OCI-LY3 (cell line): ENCODE measurements around the gene MAP2K4.

ENCODE experiments used
- H2AFZ ChIP-seq: fragments of 200-600, 300-600 bp; shearing (Covaris generic); 2 replicates; pipeline ENCODE4 v1.6.0; 2014; ENCODE audit warnings: antibody characterized with exemption, low read depth, low read length
- H3K27ac ChIP-seq: fragments of 200-600, 300-600 bp; sonication (generic); 2 replicates; pipeline ENCODE4 v1.5.1; 2014; ENCODE audit warnings: mild to moderate bottlenecking, low read length, moderate library complexity, mixed read lengths
- H3K27me3 ChIP-seq: fragments of 200-600, 300-600 bp; sonication (generic); 2 replicates; pipeline ENCODE4 v1.6.1; 2014; ENCODE audit warnings: low read depth, low read length, mixed read lengths
- H3K36me3 ChIP-seq: fragments of 200-600, 300-600 bp; sonication (generic); replicated peaks from 2 replicates; pipeline ENCODE3; 2014; ENCODE audit warnings: low read depth, low read length, mixed read lengths
- H3K4me1 ChIP-seq: fragments of 300-600, 200-600 bp; sonication (generic); 2 replicates; pipeline ENCODE4 v1.6.1; 2014; ENCODE audit warnings: low read length, mixed read lengths
- H3K4me2 ChIP-seq: fragments of 200-600, 300-600 bp; sonication (generic); 2 replicates; pipeline ENCODE4 v1.6.1; 2014; ENCODE audit warnings: low read length, mixed read lengths
- H3K4me3 ChIP-seq: fragments of 300-600, 200-600 bp; sonication (generic); 2 replicates; pipeline ENCODE4 v1.5.1; 2014; ENCODE audit warnings: antibody characterized with exemption, mild to moderate bottlenecking, low read length, moderate library complexity
- H3K79me2 ChIP-seq: fragments of 300-600, 200-600 bp; shearing (Covaris generic); 2 replicates; pipeline ENCODE4 v1.6.1; 2014; ENCODE audit warnings: mild to moderate bottlenecking, low read length, mixed read lengths
- H3K9ac ChIP-seq: fragments of 300-600, 200-600 bp; shearing (Covaris generic); 2 replicates; pipeline ENCODE4 v1.6.0; 2014; ENCODE audit warnings: mild to moderate bottlenecking, low read length, moderate library complexity
- H3K9me3 ChIP-seq: fragments of 200-600, 300-600 bp; shearing (Covaris generic); 2 replicates; pipeline ENCODE4 v1.6.1; 2014; ENCODE audit warnings: low read length, mixed read lengths; ENCODE audit not compliant: insufficient read depth
- H4K20me1 ChIP-seq: fragments of 200-600, 300-600 bp; sonication (generic); 2 replicates; pipeline ENCODE4 v1.6.1; 2016; ENCODE audit warnings: low read length, mixed read lengths; ENCODE audit not compliant: insufficient read depth
- CTCF ChIP-seq: fragments of 200-600, 300-600 bp; sonication (generic); IDR thresholded peaks from 2 replicates; pipeline ENCODE4 v1.5.1; 2014; ENCODE audit warnings: antibody characterized with exemption, low read length, low read depth
- EZH2phosphoT487 ChIP-seq: fragments of 200-600 bp; shearing (Covaris generic); IDR thresholded peaks from 2 replicates; pipeline ENCODE4 v1.6.1; 2018; ENCODE audit warnings: antibody characterized with exemption, mixed run types, low read depth

The MAP2K4 gene

DNA sequence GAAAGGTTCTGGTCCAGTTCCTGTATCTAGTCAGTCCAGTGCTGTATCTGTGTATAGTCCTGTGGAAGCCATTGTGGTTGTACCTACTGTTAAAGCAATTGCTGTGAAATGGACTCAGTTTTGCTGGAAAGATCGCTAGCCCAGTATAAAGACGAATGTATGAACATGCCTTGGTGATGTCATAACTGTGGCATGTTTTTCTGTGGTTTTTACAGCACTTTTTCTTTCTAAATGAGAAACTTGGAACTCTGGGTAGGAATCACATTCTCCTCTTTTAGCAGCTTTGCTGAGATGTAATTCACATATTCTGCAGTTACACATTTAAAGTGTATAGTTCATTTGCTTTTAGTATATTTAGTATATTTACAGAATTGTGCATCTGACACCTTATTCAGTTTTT lies 58.1 kb downstream of the MAP2K4 start:
- no peak for TF ChIP-seq CTCF
- H3K36me3 ChIP-seq, result peaks cover 5% of the 10 kb centered on the region
- H3K9ac ChIP-seq, result no peak overlapping the region
- no peaks in the 10 kb centered on the region for H3K79me2 ChIP-seq
- no peak overlapping the region for H2AFZ ChIP-seq
- H3K27me3 ChIP-seq, result no peaks in the 10 kb centered on the region
- H3K4me1 ChIP-seq, result no peaks in the 10 kb centered on the region
- no peaks in the 10 kb centered on the region for H3K9me3 ChIP-seq
- no peak overlapping the region for H3K4me2 ChIP-seq
- no peak overlapping the region for H3K4me3 ChIP-seq
- 0 out of 2 replicates have a peak, but pooled peaks cover 4% of the 10 kb centered on the region for H4K20me1 ChIP-seq
- no peak overlapping the region for H3K27ac ChIP-seq

DNA sequence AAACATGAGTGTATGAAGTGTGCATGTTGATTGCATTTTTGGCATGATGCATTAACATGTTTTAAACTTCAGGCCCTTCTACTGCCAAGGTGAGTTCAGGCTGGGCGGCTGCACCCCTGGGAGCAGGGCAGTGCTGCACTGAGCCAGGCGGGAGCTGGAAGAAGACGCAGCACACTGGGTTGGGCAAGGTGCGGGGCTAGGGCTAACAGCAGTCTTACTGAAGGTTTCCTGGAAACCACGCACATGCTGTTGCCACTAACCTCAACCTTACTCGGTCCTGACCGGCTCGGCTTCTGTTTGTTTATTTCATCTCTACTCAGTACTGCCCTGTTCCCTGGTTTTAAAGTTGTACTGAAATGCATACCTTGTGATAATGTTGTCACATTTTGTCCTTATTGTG lies 61.0 kb downstream of the MAP2K4 start:
- no peaks in the 10 kb centered on the region for H3K9me3 ChIP-seq
- H2AFZ ChIP-seq, result no peak overlapping the region
- H4K20me1 ChIP-seq, result 0 out of 2 replicates have a peak, but pooled peaks cover 4% of the 10 kb centered on the region
- no peaks in the 10 kb centered on the region for H3K4me1 ChIP-seq
- H3K27me3 ChIP-seq, result no peaks in the 10 kb centered on the region
- no peak overlapping the region for H3K4me2 ChIP-seq
- no peak overlapping the region for H3K27ac ChIP-seq
- H3K9ac ChIP-seq, result no peak overlapping the region
- TF ChIP-seq CTCF, result no peak
- TF ChIP-seq EZH2phosphoT487, result no peak
- no peak overlapping the region for H3K4me3 ChIP-seq
- H3K79me2 ChIP-seq, result no peaks in the 10 kb centered on the region
- peaks cover 5% of the 10 kb centered on the region for H3K36me3 ChIP-seq

DNA sequence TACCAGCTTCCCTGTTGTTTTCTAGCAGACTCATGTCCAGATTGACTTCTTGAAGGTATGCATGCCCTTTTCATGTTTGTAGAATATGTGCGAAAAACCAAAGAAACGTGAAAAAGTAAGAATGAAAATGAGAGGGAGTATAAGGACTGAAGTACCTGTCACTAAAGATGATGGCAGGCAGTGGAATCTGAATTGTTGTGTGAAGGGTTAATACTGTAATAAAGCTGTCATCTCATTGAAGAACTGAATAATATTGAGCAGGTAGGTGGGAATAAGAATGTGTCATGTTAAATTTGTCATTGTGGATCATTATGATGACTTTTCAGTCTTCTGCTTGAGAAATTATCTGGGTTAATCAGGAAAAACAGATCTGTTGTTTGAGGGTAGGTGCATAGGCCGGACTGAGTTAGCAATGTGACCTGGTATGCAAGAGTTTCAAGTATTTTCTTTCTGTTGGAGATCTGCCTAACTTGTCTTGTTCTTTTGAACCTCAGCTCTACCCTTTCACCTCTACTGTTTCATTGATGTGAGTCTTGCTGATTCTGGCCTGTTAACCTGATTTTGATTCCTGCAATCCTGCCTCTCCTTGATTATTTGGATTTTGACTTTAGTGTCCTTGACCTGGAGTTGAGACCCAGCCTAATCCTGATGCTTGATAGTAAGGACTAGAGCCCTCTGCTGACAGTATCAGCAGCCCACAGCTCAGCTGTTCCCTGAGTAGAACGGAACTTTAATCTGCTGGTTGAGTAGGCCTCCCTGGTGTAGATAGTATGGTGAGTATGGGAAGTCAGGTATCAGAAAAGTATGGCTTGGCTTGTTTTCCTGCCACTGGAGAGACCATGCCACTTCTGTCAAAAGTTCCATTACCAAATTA lies 64.6 kb downstream of the MAP2K4 start:
- Histone ChIP-seq H3K27me3 (no peaks in the 10 kb centered on the region), H3K4me1 (no peaks in the 10 kb centered on the region), H3K4me3 (no peak overlapping the region), H3K36me3 (no peaks in the 10 kb centered on the region), H3K9me3 (no peaks in the 10 kb centered on the region), H3K9ac (no peak overlapping the region), H2AFZ (no peak overlapping the region), H3K27ac (no peak overlapping the region), H4K20me1 (peaks cover 4% of the 10 kb centered on the region; the same call in 1 of the 2 replicates), H3K79me2 (no peaks in the 10 kb centered on the region), H3K4me2 (no peak overlapping the region)
- TF ChIP-seq CTCF (no peak), EZH2phosphoT487 (no peak)

- Histone ChIP-seq H3K4me3 (no peak overlapping the region), H3K4me2 (no peak overlapping the region), H3K4me1 (no peaks in the 10 kb centered on the region), H2AFZ (no peak overlapping the region), H3K9me3 (no peaks in the 10 kb centered on the region), H3K27me3 (no peaks in the 10 kb centered on the region), H3K27ac (no peak overlapping the region), H3K79me2 (no peaks in the 10 kb centered on the region), H3K9ac (no peak overlapping the region), H3K36me3 (no peaks in the 10 kb centered on the region), H4K20me1 (peaks cover 4% of the 10 kb centered on the region; the same call in 1 of the 2 replicates)
- TF ChIP-seq EZH2phosphoT487, result no peak
- TF ChIP-seq CTCF, result no peak
These were observed 67.4 kb downstream of the MAP2K4 start for GRCh38 chr17:12088035-12088434.
